GM12878 (cell line): ENCODE measurements around the gene SYNGR3. TPM values are rescaled to one million over a fixed set of nuclear protein-coding genes. Genes with fewer than 3 reads are reported as not detected.

ENCODE experiments used
- ATAC-seq: fragments of 200-7000 bp; cut with Tn5 transposase; 3 replicates; pipeline ENCODE4 v1.9.1; 2020; ENCODE audit warnings: mild to moderate bottlenecking, moderate library complexity
- BruUV-seq: library from RNA; stranded (reverse); fragments of 400-500 nt; replicated peaks from 2 replicates; lab custom pipeline; 2021; lab: Mats Ljungman, UMichigan
- CTCF ChIA-PET: fragments of 300-600 bp; sonication (Branson Sonifier 250); formaldehyde crosslinking; extraction: SDS; loops from one replicate; lab custom pipeline; 2021; ENCODE audit warnings: inconsistent platforms; lab: Yijun Ruan, JAX
- POLR2A ChIA-PET: fragments of 350-600 bp; formaldehyde crosslinking; extraction: SDS; loops from one replicate; lab custom pipeline; 2021; ENCODE audit warnings: inconsistent platforms; lab: Charles Lee
- RAD21 ChIA-PET: fragments of 300-600 bp; sonication (Branson Sonifier 250); formaldehyde crosslinking; loops from one replicate; lab custom pipeline; 2023; ENCODE audit warnings: antibody characterized with exemption; ENCODE audit not compliant: unreplicated experiment; lab: Charles Lee
- SMC1A ChIA-PET: fragments of 300-600 bp; sonication (Branson Sonifier 250); formaldehyde crosslinking; loops from one replicate; lab custom pipeline; 2023; ENCODE audit not compliant: unreplicated experiment, uncharacterized antibody; lab: Charles Lee
- DNase-seq: peaks from one replicate; pipeline ENCODE4 v3.0.0-alpha.2; 2011; ENCODE audit warnings: low read depth, low spot score
- FAIRE-seq: peaks from 3 replicates; lab custom pipeline; 2011; peaks lifted over from hg19 to GRCh38; lab: Jason Lieb, UNC
- H2AFZ ChIP-seq: 2 replicates; pipeline ENCODE4 v1.6.0; 2011; ENCODE audit warnings: low read depth, low read length, control low read depth; ENCODE audit not compliant: control insufficient read depth
- H3K27ac ChIP-seq: 2 replicates; pipeline ENCODE4 v1.5.1; 2011; ENCODE audit warnings: control low read depth; ENCODE audit not compliant: control insufficient read depth, insufficient read depth
- H3K27me3 ChIP-seq, 2 experiments: replicated peaks in 1 of 2; 2 replicates each; pipeline versions ENCODE4 v1.6.0 to v1.6.1; 2011; ENCODE audit warnings: low read length in 1 of 2; ENCODE audit not compliant: control insufficient read depth in 2 of 2, insufficient read depth in 2 of 2
- H3K36me3 ChIP-seq, 2 experiments: 2 replicates each; pipeline ENCODE4 v1.5.1; 2011; ENCODE audit warnings: low read length in 1 of 2; ENCODE audit not compliant: control insufficient read depth in 2 of 2, insufficient read depth in 2 of 2
- H3K4me1 ChIP-seq: 2 replicates; pipeline ENCODE4 v1.6.1; 2011; ENCODE audit warnings: mild to moderate bottlenecking, low read length, moderate library complexity, mixed read lengths; ENCODE audit not compliant: control insufficient read depth, insufficient read depth
- H3K4me2 ChIP-seq: 2 replicates; pipeline ENCODE4 v1.6.0; 2011; ENCODE audit warnings: control low read depth; ENCODE audit not compliant: control insufficient read depth, insufficient read depth
- H3K4me3 ChIP-seq: fragments of 200-600 bp; sonication (generic); 2 replicates; pipeline ENCODE4 v1.5.1; 2016
- H3K79me2 ChIP-seq: 2 replicates; pipeline ENCODE4 v1.6.0; 2011; ENCODE audit warnings: low read length; ENCODE audit not compliant: control insufficient read depth, insufficient read depth
- H3K9ac ChIP-seq: 2 replicates; pipeline ENCODE4 v1.8.0; 2011; ENCODE audit warnings: low read length, control low read depth, mixed read lengths; ENCODE audit not compliant: control insufficient read depth, insufficient read depth
- H3K9me3 ChIP-seq: replicated peaks from 3 replicates; pipeline ENCODE4 v1.5.1; 2011; ENCODE audit warnings: mild to moderate bottlenecking, low read length; ENCODE audit not compliant: control insufficient read depth, insufficient read depth
- H4K20me1 ChIP-seq: 2 replicates; pipeline ENCODE4 v1.6.0; 2011; ENCODE audit not compliant: control insufficient read depth, insufficient read depth
- HDAC6 ChIP-seq: fragments of 200-600 bp; sonication (generic); IDR thresholded peaks from one replicate; pipeline ENCODE4 v1.8.0; 2017; ENCODE audit warnings: antibody characterized with exemption; ENCODE audit not compliant: unreplicated experiment
- IKZF2 ChIP-seq, 2 experiments: fragments of 450-650 bp; IDR thresholded peaks; 2 replicates each; pipeline ENCODE4 v1.6.1; 2017; ENCODE audit warnings: mild to moderate bottlenecking in 2 of 2, moderate library complexity in 2 of 2
- KLF5 ChIP-seq: fragments of 450-650 bp; IDR thresholded peaks from 2 replicates; pipeline ENCODE4 v1.6.1; 2014; ENCODE audit warnings: mild to moderate bottlenecking; ENCODE audit not compliant: partially characterized antibody
- LARP7 ChIP-seq: fragments of 450-650 bp; IDR thresholded peaks from 2 replicates; pipeline ENCODE4 v1.6.1; 2017; ENCODE audit warnings: mild to moderate bottlenecking
- MYB ChIP-seq: fragments of 150-350 bp; IDR thresholded peaks from 2 replicates; pipeline ENCODE4 v1.6.1; 2014; ENCODE audit warnings: mild to moderate bottlenecking, low read depth, low read length, borderline replicate concordance
- NFYA ChIP-seq: IDR thresholded peaks from 2 replicates; pipeline ENCODE4 v1.6.1; 2011; ENCODE audit warnings: low read depth, mild to moderate bottlenecking, low read length, improper control_type of control experiment, borderline replicate concordance
- POLR2AphosphoS5 ChIP-seq: IDR thresholded peaks from 2 replicates; pipeline ENCODE4 v1.6.1; 2011; ENCODE audit warnings: mild to moderate bottlenecking, low read length, inconsistent platforms
- RAD21 ChIP-seq: IDR thresholded peaks from 2 replicates; pipeline ENCODE4 v1.6.1; 2011; ENCODE audit warnings: mild to moderate bottlenecking, low read depth, low read length, moderate library complexity; ENCODE audit not compliant: insufficient read depth
- RFX5 ChIP-seq: IDR thresholded peaks from 2 replicates; pipeline ENCODE4 v1.6.1; 2011; ENCODE audit warnings: low read depth, low read length, improper control_type of control experiment
- SIN3A ChIP-seq: IDR thresholded peaks from 2 replicates; pipeline ENCODE4 v1.6.1; 2012; ENCODE audit warnings: low read depth, low read length, improper control_type of control experiment
- SPI1 ChIP-seq: IDR thresholded peaks from 2 replicates; pipeline ENCODE4 v1.6.1; 2011; ENCODE audit warnings: low read depth, mild to moderate bottlenecking, low read length, moderate library complexity, borderline replicate concordance; ENCODE audit not compliant: insufficient read depth
- TCF12 ChIP-seq: IDR thresholded peaks from 2 replicates; pipeline ENCODE4 v1.6.1; 2011; ENCODE audit warnings: low read depth, mild to moderate bottlenecking, low read length
- YBX1 ChIP-seq: fragments of 450-650 bp; IDR thresholded peaks from 2 replicates; pipeline ENCODE4 v1.6.1; 2016; ENCODE audit warnings: antibody characterized with exemption
- ZNF207 ChIP-seq: fragments of 450-650 bp; IDR thresholded peaks from 2 replicates; pipeline ENCODE4 v1.6.1; 2014; ENCODE audit warnings: antibody characterized with exemption, mild to moderate bottlenecking, borderline replicate concordance
- ZNF24 ChIP-seq: fragments of 450-650 bp; IDR thresholded peaks from 2 replicates; pipeline ENCODE4 v1.6.1; 2017; ENCODE audit warnings: antibody characterized with exemption, mild to moderate bottlenecking
- WGBS: methylation state at CpG from one replicate; pipeline ENCODE4 v1.1.6; 2016; ENCODE audit warnings: low lambda C conversion rate; ENCODE audit not compliant: insufficient replicate concordance, insufficient coverage; ENCODE audit errors: missing lambda C conversion rate; 5-methylcytosine and 5-hydroxymethylcytosine counted together
- in situ Hi-C: fragments of 300-500 bp; cut with MboI; formaldehyde crosslinking; loops from 9 replicates; pipeline ENCODE4 v1.14.3; 2018; ENCODE audit warnings: mixed read lengths
- intact Hi-C: fragments of 100-400 bp; cut with micrococcal nuclease; formaldehyde crosslinking; loops from one replicate; pipeline ENCODE4 v1.14.2; 2022; ENCODE audit not compliant: unreplicated experiment
- polyA plus RNA-seq, 11 experiments: library from polyadenylated mRNA; depleted of rRNA in 4 of 11; unstranded in 6 of 11; stranded (reverse) in 5 of 11; fragments of >200 nt; fragmentation: Nextera tagmentation in 4 of 11; fragmentation: Illumina TruSeq in 1 of 11; extraction: Ambion mirVana in 4 of 11; extraction: Trizol in 1 of 11; gene quantifications; 1 replicate in 1 of 11; 2 replicates in 10 of 11; pipeline versions ENCODE4 v1.2.1 to v1.2.3, GENCODE V29; 2011 to 2016; ENCODE audit warnings: inconsistent platforms in 2 of 11, missing spikeins in 2 of 11, low read depth in 1 of 11
- total RNA-seq, 4 experiments: library from RNA; depleted of rRNA in 3 of 4; stranded (reverse); fragments of >200 nt in 3 of 4; fragmentation: Illumina TruSeq in 1 of 4; extraction: Trizol in 1 of 4; gene quantifications; 2 replicates each; pipeline versions ENCODE4 v1.2.1 to v1.2.3, GENCODE V29; 2013 to 2021
- TF ChIP-seq, protein P1 (sequence below): IDR thresholded peaks from 2 replicates; pipeline ENCODE4 v1.6.1; 2011; ENCODE audit warnings: low read depth, mild to moderate bottlenecking, low read length, moderate library complexity, borderline replicate concordance; ENCODE audit errors: extremely low read depth

SYNGR3 gene
- total and polyA plus RNA-seq, 10 of the 15 experiments (the other 5 are each of a cell fraction or from before 2014, with no cell fraction given), result 1.2 to 18.1 (median 6.6) TPM

DNA sequence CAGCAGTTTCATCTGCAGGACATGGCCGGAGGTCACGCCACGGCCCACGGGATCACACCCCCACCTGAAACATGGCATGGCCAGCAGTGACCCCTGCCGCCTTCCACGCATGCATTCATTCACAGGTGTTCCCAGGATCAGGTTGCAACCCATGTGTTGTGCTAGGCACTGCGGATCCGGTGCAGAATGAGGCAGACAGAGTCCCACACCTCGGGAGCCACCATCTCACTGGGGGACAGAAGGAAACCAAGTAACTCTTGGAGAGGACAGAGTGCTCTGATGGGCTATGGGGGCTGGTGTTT, 42.5 kb upstream of the SYNGR3 start (continued):
- TF ChIP-seq KLF5 (no peak), RFX5 (no peak), POLR2AphosphoS5 (no peak)

DNA sequence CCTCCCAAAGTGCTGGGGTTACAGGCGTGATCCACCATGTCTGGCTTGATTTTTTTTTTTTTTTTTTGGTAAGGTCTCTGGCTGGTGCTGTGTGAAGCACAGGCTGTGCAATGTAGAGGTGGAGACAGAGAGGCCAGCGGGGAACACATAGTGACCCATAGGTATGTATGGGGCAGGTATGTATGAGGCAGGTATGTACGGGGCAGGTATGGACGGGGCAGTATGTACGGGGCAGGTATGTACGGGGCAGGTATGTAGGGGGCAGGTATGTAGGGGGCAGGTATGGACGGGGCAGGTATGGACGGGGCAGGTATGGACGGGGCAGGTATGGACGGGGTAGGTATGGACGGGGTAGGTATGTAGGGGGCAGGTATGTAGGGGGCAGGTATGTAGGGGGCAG, 40.3 kb upstream of the SYNGR3 start:
- Histone ChIP-seq H3K27ac (no peak overlapping the region), H3K4me3 (no peak overlapping the region), H2AFZ (no peak overlapping the region), H4K20me1 (no peaks in the 10 kb centered on the region), H3K36me3 (no peaks in the 10 kb centered on the region), H3K9ac (no peak overlapping the region)
- no peak for FAIRE-seq
- no peak for ATAC-seq
- DNase-seq, result no peak
- POLR2A ChIA-PET, result interaction anchor here (0.7 kb wide), 1 partner anchor 39 kb away, joined by 4 read pairs; no protein-coding TSS in a partner anchor
- in situ Hi-C loops, result no loop called here
- SMC1A ChIA-PET, result no interaction called here
- WGBS, result 81% methylated on average over 10 of the region's 11 CpGs
- TF ChIP-seq SIN3A (no peak), MYB (no peak), RAD21 (no peak), HDAC6 (no peak), NFYA (no peak), TCF12 (no peak), YBX1 (no peak), ZNF207 (no peak), LARP7 (no peak), ZNF24 (no peak), SPI1 (no peak), IKZF2 (IDR thresholded peaks at IDR 0.05) (no peak)
- TF ChIP-seq, protein P1, sequence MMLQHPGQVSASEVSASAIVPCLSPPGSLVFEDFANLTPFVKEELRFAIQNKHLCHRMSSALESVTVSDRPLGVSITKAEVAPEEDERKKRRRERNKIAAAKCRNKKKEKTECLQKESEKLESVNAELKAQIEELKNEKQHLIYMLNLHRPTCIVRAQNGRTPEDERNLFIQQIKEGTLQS, result no peak
- TF ChIP-seq, all 136 proteins: peak for 0
- Histone ChIP-seq H3K9me3 (no peaks in the 10 kb centered on the region), H3K79me2 (no peaks in the 10 kb centered on the region), H3K27me3 (no peaks in the 10 kb centered on the region; a peak in 1 of 4 replicates), H3K4me2 (no peak overlapping the region), H3K4me1 (no peaks in the 10 kb centered on the region)
- ChIA-PET CTCF (no interaction called here), RAD21 (no interaction called here)
- intact Hi-C loops, result no loop called here
- BruUV-seq, result no TSS peak
